CD14-positive monocyte (primary cell): ENCODE data around the gene PLA2G2A. TPM values are rescaled to one million over a fixed set of nuclear protein-coding genes. Genes with fewer than 3 reads are reported as not detected.

Source experiments
- DNase-seq, 3 donors: peaks; one replicate each; pipeline ENCODE4 v3.0.0-alpha.2; 2011 to 2022
- H2AFZ ChIP-seq: 2 replicates; pipeline ENCODE4 v1.6.0; 2012; ENCODE audit warnings: mild to moderate bottlenecking, low read depth, low read length, inconsistent platforms; ENCODE audit not compliant: insufficient read depth, poor library complexity, severe bottlenecking
- H3K27ac ChIP-seq, 2 donors: 1 replicate in 1 of 2; 2 replicates in 1 of 2; pipeline ENCODE4 v1.5.1; 2012 to 2013; ENCODE audit warnings: low read length in 2 of 2, control low read depth in 1 of 2, inconsistent platforms in 1 of 2, low read depth in 1 of 2, mild to moderate bottlenecking in 1 of 2
- H3K27me3 ChIP-seq, 2 donors: one replicate each; pipeline versions ENCODE4 v1.6.0 to v1.6.1; 2011 to 2013; ENCODE audit warnings: low read length in 2 of 2; ENCODE audit not compliant: control insufficient read depth in 2 of 2, insufficient read depth in 2 of 2
- H3K36me3 ChIP-seq, 2 donors: replicated peaks in 1 of 2; 1 replicate in 1 of 2; 2 replicates in 1 of 2; pipeline versions ENCODE4 v1.5.1 to v1.6.1; 2012 to 2013; ENCODE audit warnings: low read length in 2 of 2, control low read depth in 1 of 2, inconsistent platforms in 1 of 2, mild to moderate bottlenecking in 1 of 2; ENCODE audit not compliant: insufficient read depth in 2 of 2, control insufficient read depth in 1 of 2
- H3K4me1 ChIP-seq, 2 donors: 1 replicate in 1 of 2; 2 replicates in 1 of 2; pipeline versions ENCODE4 v1.5.1 to v1.6.1; 2012 to 2013; ENCODE audit warnings: low read length in 2 of 2, control low read depth in 1 of 2, inconsistent platforms in 1 of 2, mild to moderate bottlenecking in 1 of 2, moderate library complexity in 1 of 2; ENCODE audit not compliant: insufficient read depth in 2 of 2, control insufficient read depth in 1 of 2
- H3K4me2 ChIP-seq: replicated peaks from 2 replicates; pipeline ENCODE3; 2012; ENCODE audit warnings: low read length, moderate library complexity, mild to moderate bottlenecking; ENCODE audit not compliant: poor library complexity, severe bottlenecking; ENCODE audit errors: extremely low read depth
- H3K4me3 ChIP-seq, 3 experiments: fragments of 200-600 bp in 1 of 3; sonication (generic) in 1 of 3; replicated peaks in 1 of 3; 1 replicate in 2 of 3; 2 replicates in 1 of 3; pipeline ENCODE4 v1.5.1; 2011 to 2013; ENCODE audit warnings: low read length in 3 of 3, mild to moderate bottlenecking in 3 of 3, control low read depth in 2 of 3, low read depth in 2 of 3, inconsistent platforms in 1 of 3, moderate library complexity in 1 of 3
- H3K79me2 ChIP-seq: 2 replicates; pipeline ENCODE4 v1.6.0; 2012; ENCODE audit warnings: mild to moderate bottlenecking, control low read depth, inconsistent platforms, low read length, moderate library complexity; ENCODE audit not compliant: insufficient read depth
- H3K9ac ChIP-seq: 2 replicates; pipeline ENCODE4 v1.6.0; 2017; ENCODE audit warnings: low read length, mild to moderate bottlenecking; ENCODE audit not compliant: insufficient read depth, poor library complexity, severe bottlenecking
- H3K9me3 ChIP-seq, 2 donors: replicated peaks in 1 of 2; 1 replicate in 1 of 2; 2 replicates in 1 of 2; pipeline versions ENCODE4 v1.5.1 to v1.6.1; 2012 to 2013; ENCODE audit warnings: low read length in 2 of 2, control low read depth in 1 of 2; ENCODE audit not compliant: control insufficient read depth in 1 of 2, insufficient read depth in 1 of 2
- H4K20me1 ChIP-seq: 2 replicates; pipeline ENCODE4 v1.6.0; 2012; ENCODE audit warnings: mild to moderate bottlenecking, low read length, control low read depth, moderate library complexity; ENCODE audit not compliant: insufficient read depth
- H3K27ac Mint-ChIP-seq, 7 donors: one replicate each; pipeline ENCODE4 v1.8.0; 2020; ENCODE audit warnings: mild to moderate bottlenecking in 7 of 7, mixed read lengths in 7 of 7, moderate library complexity in 6 of 7, inconsistent platforms in 2 of 7
- H3K27me3 Mint-ChIP-seq, 3 donors: one replicate each; pipeline ENCODE4 v1.8.0; 2021 to 2022; ENCODE audit warnings: low read depth in 3 of 3, mild to moderate bottlenecking in 3 of 3, mixed read lengths in 3 of 3, moderate library complexity in 3 of 3, inconsistent platforms in 1 of 3
- H3K36me3 Mint-ChIP-seq, 2 donors: one replicate each; pipeline ENCODE4 v1.8.0; 2020; ENCODE audit warnings: mixed read lengths in 2 of 2, inconsistent platforms in 1 of 2, mild to moderate bottlenecking in 1 of 2
- H3K4me1 Mint-ChIP-seq: one replicate; pipeline ENCODE4 v1.8.0; 2020; ENCODE audit warnings: mild to moderate bottlenecking, mixed read lengths
- H3K4me3 Mint-ChIP-seq, 2 donors: one replicate each; pipeline ENCODE4 v1.8.0; 2020; ENCODE audit warnings: mild to moderate bottlenecking in 2 of 2, mixed read lengths in 2 of 2, moderate library complexity in 1 of 2
- H3K9me3 Mint-ChIP-seq, 7 donors: one replicate each; pipeline ENCODE4 v1.8.0; 2020 to 2022; ENCODE audit warnings: mixed read lengths in 7 of 7, mild to moderate bottlenecking in 6 of 7, moderate library complexity in 6 of 7, inconsistent platforms in 2 of 7
- WGBS: methylation state at CpG from one replicate; pipeline ENCODE4 v1.1.5; 2013; ENCODE audit warnings: missing lambda C conversion rate; ENCODE audit not compliant: insufficient coverage; 5-methylcytosine and 5-hydroxymethylcytosine counted together
- intact Hi-C, 2 donors: fragments of 100-400 bp; cut with micrococcal nuclease; formaldehyde crosslinking; loops; one replicate each; pipeline versions ENCODE4 v1.15.0 to v1.15.1; 2023
- polyA plus RNA-seq, 3 donors: library from polyadenylated mRNA; depleted of rRNA in 1 of 3; unstranded in 2 of 3; stranded (reverse) in 1 of 3; fragments of 300-500 nt in 2 of 3; fragments of >200 nt in 1 of 3; fragmentation: Illumina TruSeq in 2 of 3; gene quantifications; 1 replicate in 2 of 3; 2 replicates in 1 of 3; pipeline ENCODE4 v1.2.3, GENCODE V29; 2012 to 2021
- TF ChIP-seq, protein P1 (sequence below): fragments of 200-600 bp; IDR thresholded peaks from one replicate; pipeline ENCODE4 v1.8.0; 2022; ENCODE audit warnings: antibody characterized with exemption, mild to moderate bottlenecking

PLA2G2A gene
- polyA plus RNA-seq, 3 donors: not detected

DNA sequence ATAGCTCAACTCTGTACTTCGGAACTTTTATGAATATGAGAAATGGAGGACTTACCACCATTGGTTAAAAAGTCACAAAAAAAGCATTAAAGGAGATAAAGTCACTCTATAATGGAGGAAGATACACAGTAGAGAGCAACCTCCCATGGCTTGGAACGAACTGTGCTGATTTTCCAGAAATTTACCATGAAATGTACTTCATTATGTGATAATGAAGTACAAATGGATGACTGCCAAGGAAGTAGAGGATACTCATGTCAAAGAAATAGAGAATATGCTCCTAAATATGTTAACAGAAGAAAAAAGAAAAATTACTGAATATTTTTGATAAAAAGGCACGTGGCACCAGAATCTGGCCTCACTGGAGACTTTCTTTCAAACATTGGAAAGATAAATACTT lies 32.4 kb downstream of the PLA2G2A start:
- no peak for DNase-seq
- no peaks in the 10 kb centered on the region for H4K20me1 ChIP-seq
- no peak overlapping the region for H3K9ac ChIP-seq
- Mint-ChIP-seq H3K27ac (no peak overlapping the region), H3K27me3 (peaks cover 4 to 25% (median 17%) of the 10 kb centered on the region in 3 donors), H3K4me3 (no peak overlapping the region), H3K9me3 (peaks cover 0 to 5% (median 0%) of the 10 kb centered on the region in 7 donors), H3K36me3 (no peaks in the 10 kb centered on the region), H3K4me1 (no peaks in the 10 kb centered on the region)
- no peaks in the 10 kb centered on the region for H3K4me1 ChIP-seq
- no peak overlapping the region for H3K27ac ChIP-seq
- TF ChIP-seq, protein P1, sequence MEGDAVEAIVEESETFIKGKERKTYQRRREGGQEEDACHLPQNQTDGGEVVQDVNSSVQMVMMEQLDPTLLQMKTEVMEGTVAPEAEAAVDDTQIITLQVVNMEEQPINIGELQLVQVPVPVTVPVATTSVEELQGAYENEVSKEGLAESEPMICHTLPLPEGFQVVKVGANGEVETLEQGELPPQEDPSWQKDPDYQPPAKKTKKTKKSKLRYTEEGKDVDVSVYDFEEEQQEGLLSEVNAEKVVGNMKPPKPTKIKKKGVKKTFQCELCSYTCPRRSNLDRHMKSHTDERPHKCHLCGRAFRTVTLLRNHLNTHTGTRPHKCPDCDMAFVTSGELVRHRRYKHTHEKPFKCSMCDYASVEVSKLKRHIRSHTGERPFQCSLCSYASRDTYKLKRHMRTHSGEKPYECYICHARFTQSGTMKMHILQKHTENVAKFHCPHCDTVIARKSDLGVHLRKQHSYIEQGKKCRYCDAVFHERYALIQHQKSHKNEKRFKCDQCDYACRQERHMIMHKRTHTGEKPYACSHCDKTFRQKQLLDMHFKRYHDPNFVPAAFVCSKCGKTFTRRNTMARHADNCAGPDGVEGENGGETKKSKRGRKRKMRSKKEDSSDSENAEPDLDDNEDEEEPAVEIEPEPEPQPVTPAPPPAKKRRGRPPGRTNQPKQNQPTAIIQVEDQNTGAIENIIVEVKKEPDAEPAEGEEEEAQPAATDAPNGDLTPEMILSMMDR: no peak
- no peak overlapping the region for H3K4me2 ChIP-seq
- no peaks in the 10 kb centered on the region for H3K9me3 ChIP-seq
- intact Hi-C loops: no loop called here
- no peaks in the 10 kb centered on the region for H3K36me3 ChIP-seq
- H3K79me2 ChIP-seq: no peaks in the 10 kb centered on the region
- H3K4me3 ChIP-seq: no peak overlapping the region
- no peak overlapping the region for H2AFZ ChIP-seq
- peaks cover 2 to 5% of the 10 kb centered on the region in 2 donors for H3K27me3 ChIP-seq
- no CpG with 5 or more reads among the region's 3 CpGs for WGBS

DNA sequence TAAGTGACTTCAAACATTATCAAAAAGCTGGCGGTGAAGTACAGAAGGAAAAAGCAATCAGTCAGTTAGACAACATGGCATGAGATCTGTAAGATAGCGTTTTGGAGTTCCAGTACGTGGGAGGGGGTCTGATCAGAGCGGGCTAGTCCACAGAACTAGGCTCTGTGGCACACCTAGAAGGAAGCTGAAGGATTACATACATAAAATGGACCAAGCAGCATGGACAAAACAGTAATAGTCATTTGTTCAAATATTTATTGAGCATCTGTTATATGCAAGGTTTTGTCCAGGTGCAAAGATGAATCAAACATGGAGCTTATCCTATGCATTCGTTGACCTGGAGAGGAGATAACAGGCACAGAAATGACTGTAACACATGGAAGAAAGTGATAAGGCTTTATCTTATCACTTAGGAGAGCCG lies 33.1 kb downstream of the PLA2G2A start:
- intact Hi-C loops: no loop called here
- Histone ChIP-seq H4K20me1 (no peaks in the 10 kb centered on the region), H3K27ac (no peak overlapping the region), H2AFZ (no peak overlapping the region), H3K36me3 (no peaks in the 10 kb centered on the region), H3K9ac (no peak overlapping the region), H3K79me2 (no peaks in the 10 kb centered on the region), H3K4me1 (no peaks in the 10 kb centered on the region), H3K27me3 (peaks cover 2 to 5% of the 10 kb centered on the region in 2 donors), H3K4me2 (no peak overlapping the region), H3K9me3 (no peaks in the 10 kb centered on the region), H3K4me3 (no peak overlapping the region)
- Mint-ChIP-seq H3K36me3 (no peaks in the 10 kb centered on the region), H3K27me3 (peaks cover 4 to 25% (median 14%) of the 10 kb centered on the region in 3 donors), H3K4me1 (no peaks in the 10 kb centered on the region), H3K9me3 (peaks cover 0 to 5% (median 0%) of the 10 kb centered on the region in 7 donors), H3K27ac (no peak overlapping the region), H3K4me3 (no peak overlapping the region)
- no peak for DNase-seq
- TF ChIP-seq, protein P1: no peak
- 92% methylated on average over 2 of the region's 6 CpGs for WGBS
